Adrenal gland (tissue), 12 donors: ENCODE results near the gene MLIP. TPM values are rescaled to one million over a fixed set of nuclear protein-coding genes. Genes with fewer than 3 reads are reported as not detected.

ENCODE experiments used
- DNase-seq, 7 donors: peaks; one replicate each; pipeline ENCODE4 v3.0.0-alpha.2; 2019 to 2020
- H3K27ac ChIP-seq, 5 donors: fragments of 200-600 bp; sonication (generic) in 4 of 5; 1 replicate in 3 of 5; 2 replicates in 2 of 5; pipeline versions ENCODE4 v1.5.1 to v1.8.0; 2016 to 2020; ENCODE audit warnings: mild to moderate bottlenecking in 1 of 5
- H3K27me3 ChIP-seq: fragments of 200-600 bp; 2 replicates; pipeline ENCODE4 v1.8.0; 2021
- H3K36me3 ChIP-seq, 2 donors: fragments of 200-600 bp; replicated peaks in 1 of 2; 1 replicate in 1 of 2; 2 replicates in 1 of 2; pipeline versions ENCODE4 v1.5.1 to v1.8.0; 2018 to 2022
- H3K4me1 ChIP-seq, 2 donors: fragments of 200-600 bp; replicated peaks in 1 of 2; 1 replicate in 1 of 2; 2 replicates in 1 of 2; pipeline versions ENCODE4 v1.5.1 to v1.8.0; 2018 to 2021
- H3K4me3 ChIP-seq, 4 donors: fragments of 200-600 bp; sonication (generic) in 3 of 4; one replicate each; pipeline ENCODE4 v1.5.1; 2016 to 2018
- H3K9me3 ChIP-seq, 3 donors: fragments of 200-600 bp; sonication (generic) in 1 of 3; replicated peaks in 1 of 3; 1 replicate in 2 of 3; 2 replicates in 1 of 3; pipeline versions ENCODE4 v1.5.1 to v1.8.0; 2016 to 2021
- POLR2A ChIP-seq, 2 donors: fragments of 450-650 bp; IDR thresholded peaks; one replicate each; pipeline ENCODE4 v1.6.1; 2017; ENCODE audit warnings: antibody characterized with exemption in 2 of 2, mild to moderate bottlenecking in 2 of 2, moderate library complexity in 1 of 2
- WGBS, 4 donors: extraction: QIAGEN DNeasy Blood & Tissue Kit in 2 of 4; methylation state at CpG; one replicate each; pipeline versions ENCODE4 v1.1.5 to v1.1.7; 2013 to 2017; 5-methylcytosine and 5-hydroxymethylcytosine counted together
- intact Hi-C, 2 donors: fragments of 100-400 bp; cut with DNase I; formaldehyde crosslinking; loops; one replicate each; pipeline versions ENCODE4 v1.14.1 to v1.15.0; 2022 to 2023
- polyA plus RNA-seq, 3 donors: library from polyadenylated mRNA; stranded (reverse); fragments of 200-250 nt in 2 of 3; fragments of 350-450 nt in 1 of 3; fragmentation: Illumina TruSeq in 1 of 3; extraction: RNeasy Lipid Tissue Mini Kit (QIAGEN cat#74804) in 1 of 3; gene quantifications; one replicate each; pipeline ENCODE4 v1.2.3, GENCODE V29; 2013 to 2014
- total RNA-seq, 9 donors: library from RNA; depleted of rRNA in 4 of 9; stranded (reverse); fragments of >200 nt in 4 of 9; fragments of 120-200 nt in 1 of 9; fragmentation: NEBNext Ultra II Directional in 1 of 9; extraction: Animal tissue kit (Norgen Biotek cat#: 25700) in 1 of 9; gene quantifications; one replicate each; pipeline versions ENCODE4 v1.1.0 to v1.2.4, GENCODE V29; 2013 to 2023
- TF ChIP-seq, protein P1 (sequence below), 6 experiments: fragments of 450-650 bp in 4 of 6; fragments of 200-600 bp in 2 of 6; sonication (generic) in 1 of 6; IDR thresholded peaks; 1 replicate in 5 of 6; 2 replicates in 1 of 6; pipeline versions ENCODE4 v1.5.1 to v1.8.0; 2016 to 2021; ENCODE audit warnings: antibody characterized with exemption in 6 of 6, mild to moderate bottlenecking in 2 of 6, moderate library complexity in 1 of 6
- donor health status: healthy with polysubstance abuse.
- donor health status: Bipolar disorder and iron deficiency.
- donor health status: DM: yes; HTN: yes; CAD: no.
- donor health status: DM: no; HTN: no; CAD: no.
- donor health status: DM: no; HTN: no; CAD: no.
- donor health status: DM: yes; HTN: yes; CAD: no.

The MLIP gene
- total and polyA plus RNA-seq, 12 donors, result 0.88 to 9.6 (median 5.0) TPM

DNA sequence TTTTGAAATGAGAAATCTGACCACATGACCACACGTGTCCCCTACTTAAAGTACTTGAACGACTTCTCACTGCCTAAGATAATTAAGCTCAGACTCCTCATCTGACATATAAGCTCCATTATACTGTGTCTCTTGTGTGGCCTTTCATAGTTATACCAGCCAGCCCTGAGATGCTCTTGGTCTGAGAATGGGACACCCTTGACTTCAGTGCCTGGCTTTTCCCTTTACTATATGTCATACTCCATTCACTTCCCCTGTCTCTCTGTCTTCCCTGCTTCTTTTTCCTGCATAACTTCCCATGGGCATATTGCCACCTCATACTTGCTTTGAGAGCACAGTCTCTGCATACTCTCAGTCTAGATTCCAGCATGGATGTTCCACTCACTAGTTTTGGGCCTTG, 143.6 kb downstream of the MLIP start:
- WGBS, 4 donors, result 90 to 98% (median 92%) methylated on average over 2 of the region's 2 CpGs
- H3K4me1 ChIP-seq, result no peaks in the 10 kb centered on the region
- TF ChIP-seq, protein P1, sequence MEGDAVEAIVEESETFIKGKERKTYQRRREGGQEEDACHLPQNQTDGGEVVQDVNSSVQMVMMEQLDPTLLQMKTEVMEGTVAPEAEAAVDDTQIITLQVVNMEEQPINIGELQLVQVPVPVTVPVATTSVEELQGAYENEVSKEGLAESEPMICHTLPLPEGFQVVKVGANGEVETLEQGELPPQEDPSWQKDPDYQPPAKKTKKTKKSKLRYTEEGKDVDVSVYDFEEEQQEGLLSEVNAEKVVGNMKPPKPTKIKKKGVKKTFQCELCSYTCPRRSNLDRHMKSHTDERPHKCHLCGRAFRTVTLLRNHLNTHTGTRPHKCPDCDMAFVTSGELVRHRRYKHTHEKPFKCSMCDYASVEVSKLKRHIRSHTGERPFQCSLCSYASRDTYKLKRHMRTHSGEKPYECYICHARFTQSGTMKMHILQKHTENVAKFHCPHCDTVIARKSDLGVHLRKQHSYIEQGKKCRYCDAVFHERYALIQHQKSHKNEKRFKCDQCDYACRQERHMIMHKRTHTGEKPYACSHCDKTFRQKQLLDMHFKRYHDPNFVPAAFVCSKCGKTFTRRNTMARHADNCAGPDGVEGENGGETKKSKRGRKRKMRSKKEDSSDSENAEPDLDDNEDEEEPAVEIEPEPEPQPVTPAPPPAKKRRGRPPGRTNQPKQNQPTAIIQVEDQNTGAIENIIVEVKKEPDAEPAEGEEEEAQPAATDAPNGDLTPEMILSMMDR (IDR thresholded peaks at IDR 0.05), result no peak
- no peak for TF ChIP-seq POLR2A (IDR thresholded peaks at IDR 0.05)
- H3K4me3 ChIP-seq, result no peak overlapping the region
- no peaks in the 10 kb centered on the region for H3K9me3 ChIP-seq
- no peaks in the 10 kb centered on the region for H3K36me3 ChIP-seq
- no peaks in the 10 kb centered on the region for H3K27me3 ChIP-seq
- DNase-seq, result no peak
- intact Hi-C loops, result no loop called here
- no peak overlapping the region for H3K27ac ChIP-seq

DNA sequence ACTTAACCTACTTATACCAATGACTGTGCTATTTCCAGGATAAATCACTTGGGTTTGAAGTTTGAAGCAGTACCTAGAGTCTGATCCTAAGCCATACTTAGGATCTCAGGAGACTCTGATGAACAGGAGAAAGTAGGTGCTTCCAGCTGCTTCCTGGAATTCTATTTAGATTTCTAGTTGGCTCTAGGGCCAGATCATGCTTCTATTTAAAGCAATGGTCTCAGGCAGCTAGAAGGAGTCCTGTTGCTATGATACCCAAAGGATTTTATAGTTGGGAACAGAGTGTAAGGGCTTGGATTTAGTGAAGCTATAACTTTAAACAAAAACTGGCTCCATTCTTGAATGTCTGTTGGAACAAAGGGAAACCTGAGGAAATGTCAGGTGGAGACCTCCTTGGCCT, 144.6 kb downstream of the MLIP start:
- H3K27me3 ChIP-seq, result no peaks in the 10 kb centered on the region
- H3K4me1 ChIP-seq, result no peaks in the 10 kb centered on the region
- no peaks in the 10 kb centered on the region for H3K36me3 ChIP-seq
- no peak for TF ChIP-seq POLR2A (IDR thresholded peaks at IDR 0.05)
- TF ChIP-seq, protein P1 (IDR thresholded peaks at IDR 0.05), result no peak
- peak overlapping the region in 1 of 5 donors; percentile 3 for H3K27ac ChIP-seq
- no peaks in the 10 kb centered on the region for H3K9me3 ChIP-seq
- DNase-seq, result no peak
- intact Hi-C loops, result no loop called here
- H3K4me3 ChIP-seq, result no peak overlapping the region

DNA sequence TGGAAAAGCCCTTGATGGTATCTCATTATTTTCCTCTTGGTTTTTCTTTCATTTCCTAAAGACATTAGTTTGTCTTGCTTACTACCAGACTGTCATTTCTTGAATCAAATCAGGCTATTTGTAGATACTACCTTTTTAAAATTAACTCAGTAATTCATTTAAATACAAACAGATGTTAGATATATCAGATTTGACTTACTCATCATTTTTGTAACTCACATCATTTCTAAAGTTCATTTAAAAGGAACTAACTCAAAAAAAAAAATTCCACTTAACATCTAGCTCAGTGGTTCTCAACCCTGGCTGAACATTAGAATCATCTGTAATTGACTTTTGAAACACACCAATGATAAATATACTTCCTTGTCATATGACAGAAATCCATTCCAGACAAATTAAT, 148.8 kb downstream of the MLIP start:
- intact Hi-C loops, result loop anchor here in 1 of 2 donors (10.0 kb wide), 1 partner anchor 275 kb away; no protein-coding TSS in a partner anchor
- TF ChIP-seq POLR2A (IDR thresholded peaks at IDR 0.05), result no peak
- Histone ChIP-seq H3K4me1 (no peaks in the 10 kb centered on the region), H3K9me3 (no peaks in the 10 kb centered on the region), H3K36me3 (no peaks in the 10 kb centered on the region), H3K27me3 (no peaks in the 10 kb centered on the region), H3K4me3 (no peak overlapping the region), H3K27ac (no peak overlapping the region)
- DNase-seq, result no peak

DNA sequence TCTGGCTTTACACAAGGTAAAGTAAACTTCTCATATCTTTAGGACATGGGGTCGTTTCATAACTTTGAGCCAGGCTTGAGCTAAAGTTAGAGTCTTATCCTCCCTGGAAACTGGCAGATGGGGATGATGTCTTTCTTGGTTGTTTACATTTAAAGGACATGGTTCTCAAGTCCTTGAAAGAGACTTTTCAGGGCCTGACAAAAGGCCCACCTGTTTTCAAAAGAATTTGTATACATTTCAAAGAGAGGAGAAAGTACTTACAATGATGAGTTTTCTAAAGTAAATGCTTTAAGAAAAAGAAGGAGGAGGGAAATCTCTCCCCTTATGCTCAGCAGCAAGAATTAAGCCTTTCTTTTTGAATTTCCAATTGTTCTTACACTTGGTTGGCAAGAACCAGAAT, 151.3 kb downstream of the MLIP start:
- no peak overlapping the region for H3K4me3 ChIP-seq
- no peaks in the 10 kb centered on the region for H3K9me3 ChIP-seq
- TF ChIP-seq, protein P1 (IDR thresholded peaks at IDR 0.05), result no peak
- no peak for TF ChIP-seq POLR2A (IDR thresholded peaks at IDR 0.05)
- H3K36me3 ChIP-seq, result no peaks in the 10 kb centered on the region
- no peak overlapping the region for H3K27ac ChIP-seq
- intact Hi-C loops, result loop anchor here in 1 of 2 donors (10.0 kb wide), 1 partner anchor 278 kb away; no protein-coding TSS in a partner anchor
- 54 to 84% (median 65%) methylated on average over 1 of the region's 1 CpG for WGBS, 4 donors
- H3K4me1 ChIP-seq, result no peaks in the 10 kb centered on the region
- DNase-seq, result no peak
- H3K27me3 ChIP-seq, result no peaks in the 10 kb centered on the region

DNA sequence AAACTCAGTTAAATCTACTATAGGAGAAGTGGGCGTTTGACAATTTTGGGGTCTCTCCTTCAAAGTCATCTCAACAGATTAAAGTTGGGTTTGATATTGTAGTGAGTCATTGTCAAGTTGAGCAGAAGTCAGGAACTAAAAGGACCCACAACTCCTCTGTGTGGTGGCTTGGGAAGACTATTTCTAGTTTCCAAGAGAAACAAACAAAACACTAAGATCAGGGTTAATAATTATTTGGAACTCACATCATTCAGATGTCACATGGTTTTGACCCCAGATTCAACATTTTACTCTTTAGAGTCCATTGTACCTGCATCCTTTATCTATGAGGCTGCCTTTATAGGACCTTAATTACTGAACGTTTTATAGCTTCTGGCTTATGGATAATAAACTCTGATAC, 151.7 kb downstream of the MLIP start:
- intact Hi-C loops, result loop anchor here in 1 of 2 donors (10.0 kb wide), 1 partner anchor 278 kb away; no protein-coding TSS in a partner anchor
- no peak overlapping the region for H3K27ac ChIP-seq
- no peaks in the 10 kb centered on the region for H3K36me3 ChIP-seq
- no peak overlapping the region for H3K4me3 ChIP-seq
- no peak for TF ChIP-seq POLR2A (IDR thresholded peaks at IDR 0.05)
- TF ChIP-seq, protein P1 (IDR thresholded peaks at IDR 0.05), result no peak
- no peaks in the 10 kb centered on the region for H3K27me3 ChIP-seq
- 61 to 76% (median 72%) methylated on average over 2 of the region's 2 CpGs for WGBS, 4 donors
- no peaks in the 10 kb centered on the region for H3K4me1 ChIP-seq
- H3K9me3 ChIP-seq, result no peaks in the 10 kb centered on the region
- no peak for DNase-seq
